Neural cell (in vitro differentiated cells): ENCODE measurements around the gene TUBB1. TPM values are rescaled to one million over a fixed set of nuclear protein-coding genes. Genes with fewer than 3 reads are reported as not detected.

Experiments
- H2AFZ ChIP-seq: fragments of 200-600, 300-800 bp; sonication (generic), shearing (Covaris generic); 2 replicates; pipeline ENCODE4 v1.6.0; 2014; ENCODE audit warnings: low read depth, mild to moderate bottlenecking, antibody characterized with exemption, low read length, moderate library complexity
- H3F3A ChIP-seq: fragments of 200-600 bp; shearing (Covaris generic); 2 replicates; pipeline ENCODE4 v1.6.1; 2016; ENCODE audit warnings: mild to moderate bottlenecking, moderate library complexity, mixed read lengths, antibody characterized with exemption, low read length; ENCODE audit not compliant: insufficient read depth, poor library complexity, severe bottlenecking
- H3K27ac ChIP-seq: fragments of 200-600, 300-800 bp; sonication (generic), shearing (Covaris generic); 2 replicates; pipeline ENCODE4 v1.5.1; 2014; ENCODE audit warnings: mild to moderate bottlenecking, low read length, moderate library complexity
- H3K27me3 ChIP-seq: fragments of 300-800, 200-600 bp; sonication (generic), shearing (Covaris generic); 2 replicates; pipeline ENCODE4 v1.6.0; 2014; ENCODE audit warnings: mild to moderate bottlenecking, low read depth, low read length, moderate library complexity; ENCODE audit not compliant: insufficient read depth
- H3K36me3 ChIP-seq: fragments of 300-800, 200-600 bp; sonication (generic), shearing (Covaris generic); 2 replicates; pipeline ENCODE4 v1.5.1; 2014; ENCODE audit warnings: mild to moderate bottlenecking, antibody characterized with exemption, low read length, moderate library complexity; ENCODE audit not compliant: insufficient read depth
- H3K4me2 ChIP-seq: fragments of 300-800, 200-600 bp; sonication (generic), shearing (Covaris generic); 2 replicates; pipeline ENCODE4 v1.6.0; 2014; ENCODE audit warnings: mild to moderate bottlenecking, low read length
- H3K4me3 ChIP-seq: fragments of 300-800, 200-600 bp; sonication (generic), shearing (Covaris generic); 2 replicates; pipeline ENCODE4 v1.5.1; 2014; ENCODE audit warnings: mild to moderate bottlenecking, low read length, moderate library complexity
- H3K79me2 ChIP-seq: fragments of 200-600 bp; shearing (Covaris generic); replicated peaks from 2 replicates; pipeline ENCODE4 v1.6.0; 2014; ENCODE audit warnings: mild to moderate bottlenecking, low read length, moderate library complexity; ENCODE audit not compliant: insufficient read depth
- H3K9ac ChIP-seq: fragments of 300-800, 200-600 bp; sonication (generic), shearing (Covaris generic); 2 replicates; pipeline ENCODE4 v1.6.1; 2016; ENCODE audit warnings: mild to moderate bottlenecking, low read length, mixed read lengths
- H3K9me2 ChIP-seq: fragments of 200-600 bp; shearing (Covaris generic); 2 replicates; pipeline ENCODE4 v1.6.1; 2016; ENCODE audit warnings: mild to moderate bottlenecking, low read length, mixed read lengths; ENCODE audit not compliant: insufficient read depth
- H3K9me3 ChIP-seq: fragments of 200-600, 300-800 bp; sonication (generic), shearing (Covaris generic); 2 replicates; pipeline ENCODE4 v1.6.1; 2016; ENCODE audit warnings: mild to moderate bottlenecking, mixed run types, low read length, moderate library complexity, mixed read lengths
- H4K20me1 ChIP-seq: fragments of 200-600 bp; shearing (Covaris generic); 2 replicates; pipeline ENCODE4 v1.6.1; 2016; ENCODE audit warnings: mild to moderate bottlenecking, mixed run types; ENCODE audit not compliant: insufficient read depth
- EP300 ChIP-seq: fragments of 450-650 bp; conservative IDR thresholded peaks from 2 replicates; pipeline ENCODE4 v1.6.1; 2014; ENCODE audit warnings: antibody characterized with exemption, mild to moderate bottlenecking, moderate library complexity; ENCODE audit not compliant: poor library complexity, severe bottlenecking
- EZH2 ChIP-seq: fragments of 200-600, 300-800 bp; shearing (Covaris generic), sonication (generic); IDR thresholded peaks from 2 replicates; pipeline ENCODE4 v1.6.1; 2014; ENCODE audit warnings: antibody characterized with exemption, low read length, borderline replicate concordance, mild to moderate bottlenecking; ENCODE audit not compliant: insufficient read depth, poor library complexity, severe bottlenecking
- MXI1 ChIP-seq: fragments of 450-650 bp; conservative IDR thresholded peaks from 2 replicates; pipeline ENCODE4 v1.6.1; 2014; ENCODE audit warnings: antibody characterized with exemption, mild to moderate bottlenecking; ENCODE audit not compliant: poor library complexity, severe bottlenecking
- POLR2AphosphoS5 ChIP-seq: IDR thresholded peaks from 2 replicates; pipeline ENCODE4 v1.6.1; 2012
- RAD21 ChIP-seq: fragments of 450-650 bp; conservative IDR thresholded peaks from 2 replicates; pipeline ENCODE4 v1.6.1; 2014; ENCODE audit warnings: antibody characterized with exemption, mild to moderate bottlenecking, moderate library complexity
- SMC3 ChIP-seq: fragments of 450-650 bp; conservative IDR thresholded peaks from 2 replicates; pipeline ENCODE4 v1.6.1; 2014; ENCODE audit warnings: antibody characterized with exemption, mild to moderate bottlenecking, moderate library complexity; ENCODE audit not compliant: poor library complexity
- TAF1 ChIP-seq: IDR thresholded peaks from 2 replicates; pipeline ENCODE4 v1.6.1; 2012; ENCODE audit warnings: low read depth
- polyA plus RNA-seq: library from polyadenylated mRNA; depleted of rRNA; stranded (reverse); fragments of >200 nt; gene quantifications from 2 replicates; pipeline ENCODE4 v1.2.3, GENCODE V29; 2014
- TF ChIP-seq, protein P1 (sequence below): IDR thresholded peaks from 2 replicates; pipeline ENCODE4 v1.6.1; 2012; ENCODE audit warnings: borderline replicate concordance
- TF ChIP-seq, protein P2 (sequence below): fragments of 450-650 bp; IDR thresholded peaks from 2 replicates; pipeline ENCODE4 v1.5.1; 2014; ENCODE audit warnings: antibody characterized with exemption, mild to moderate bottlenecking, moderate library complexity; ENCODE audit not compliant: poor library complexity, severe bottlenecking

The TUBB1 gene
- polyA plus RNA-seq, 1 donor from 2014 or later = not detected

DNA sequence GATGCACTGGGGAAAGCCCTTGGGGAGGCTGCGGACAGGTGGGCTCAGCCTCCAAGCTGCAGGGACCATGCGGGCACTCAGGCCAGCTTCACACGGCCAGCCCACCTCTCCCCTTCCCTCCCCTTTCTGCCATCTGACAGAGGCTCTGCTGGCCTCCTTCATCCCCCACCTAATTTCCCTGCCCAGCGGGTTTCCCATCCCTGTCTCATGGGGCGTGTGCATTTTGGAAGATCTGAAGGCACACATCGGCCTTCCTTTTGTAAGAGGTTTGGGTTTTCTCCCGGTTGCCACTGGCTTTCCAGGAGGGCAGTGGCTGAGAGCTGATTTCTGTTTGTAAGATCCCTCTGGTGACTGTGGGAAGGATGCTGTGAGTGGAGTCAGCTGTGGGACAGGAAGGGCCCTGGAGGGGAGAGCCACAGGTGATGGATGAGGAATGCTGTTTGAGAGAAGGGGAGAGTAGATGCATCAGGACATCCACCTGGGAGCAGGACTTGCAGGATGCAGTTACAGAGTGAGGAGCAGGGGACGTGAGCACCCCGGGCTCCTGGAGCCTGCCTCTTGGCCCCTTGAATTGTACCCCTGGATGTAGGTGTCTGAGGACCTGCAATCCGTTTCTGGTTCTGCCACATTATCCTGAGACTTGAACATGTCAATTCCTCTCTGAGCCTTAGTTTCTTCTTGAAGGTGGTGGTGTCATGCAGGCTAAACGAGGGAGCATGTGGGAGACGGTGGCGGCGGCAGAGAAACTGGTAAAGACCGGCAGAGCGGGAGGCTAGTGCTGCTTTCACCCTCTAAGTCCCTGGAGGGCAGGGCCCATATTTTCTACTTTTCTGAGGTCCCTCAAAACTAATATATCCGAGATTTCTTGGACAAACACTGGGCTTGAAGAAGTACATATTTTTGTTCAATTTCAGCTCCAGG lies 5.9 kb upstream of the TUBB1 start:
- Histone ChIP-seq H3K79me2 (no peaks in the 10 kb centered on the region), H3K36me3 (no peaks in the 10 kb centered on the region), H3K4me2 (no peak overlapping the region), H3F3A (no peaks in the 10 kb centered on the region), H3K9me2 (no peaks in the 10 kb centered on the region), H3K9me3 (no peaks in the 10 kb centered on the region), H2AFZ (no peak overlapping the region), H3K27me3 (no peaks in the 10 kb centered on the region), H3K9ac (no peak overlapping the region), H3K4me3 (no peak overlapping the region), H4K20me1 (no peaks in the 10 kb centered on the region), H3K27ac (no peak overlapping the region)
- TF ChIP-seq EP300 = no peak
- no peak for TF ChIP-seq POLR2AphosphoS5
- no peak for TF ChIP-seq MXI1
- no peak for TF ChIP-seq RAD21
- TF ChIP-seq EZH2 = no peak
- TF ChIP-seq TAF1 = no peak
- TF ChIP-seq SMC3 = no peak
- TF ChIP-seq, protein P1, sequence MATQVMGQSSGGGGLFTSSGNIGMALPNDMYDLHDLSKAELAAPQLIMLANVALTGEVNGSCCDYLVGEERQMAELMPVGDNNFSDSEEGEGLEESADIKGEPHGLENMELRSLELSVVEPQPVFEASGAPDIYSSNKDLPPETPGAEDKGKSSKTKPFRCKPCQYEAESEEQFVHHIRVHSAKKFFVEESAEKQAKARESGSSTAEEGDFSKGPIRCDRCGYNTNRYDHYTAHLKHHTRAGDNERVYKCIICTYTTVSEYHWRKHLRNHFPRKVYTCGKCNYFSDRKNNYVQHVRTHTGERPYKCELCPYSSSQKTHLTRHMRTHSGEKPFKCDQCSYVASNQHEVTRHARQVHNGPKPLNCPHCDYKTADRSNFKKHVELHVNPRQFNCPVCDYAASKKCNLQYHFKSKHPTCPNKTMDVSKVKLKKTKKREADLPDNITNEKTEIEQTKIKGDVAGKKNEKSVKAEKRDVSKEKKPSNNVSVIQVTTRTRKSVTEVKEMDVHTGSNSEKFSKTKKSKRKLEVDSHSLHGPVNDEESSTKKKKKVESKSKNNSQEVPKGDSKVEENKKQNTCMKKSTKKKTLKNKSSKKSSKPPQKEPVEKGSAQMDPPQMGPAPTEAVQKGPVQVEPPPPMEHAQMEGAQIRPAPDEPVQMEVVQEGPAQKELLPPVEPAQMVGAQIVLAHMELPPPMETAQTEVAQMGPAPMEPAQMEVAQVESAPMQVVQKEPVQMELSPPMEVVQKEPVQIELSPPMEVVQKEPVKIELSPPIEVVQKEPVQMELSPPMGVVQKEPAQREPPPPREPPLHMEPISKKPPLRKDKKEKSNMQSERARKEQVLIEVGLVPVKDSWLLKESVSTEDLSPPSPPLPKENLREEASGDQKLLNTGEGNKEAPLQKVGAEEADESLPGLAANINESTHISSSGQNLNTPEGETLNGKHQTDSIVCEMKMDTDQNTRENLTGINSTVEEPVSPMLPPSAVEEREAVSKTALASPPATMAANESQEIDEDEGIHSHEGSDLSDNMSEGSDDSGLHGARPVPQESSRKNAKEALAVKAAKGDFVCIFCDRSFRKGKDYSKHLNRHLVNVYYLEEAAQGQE = no peak
- TF ChIP-seq, protein P2, sequence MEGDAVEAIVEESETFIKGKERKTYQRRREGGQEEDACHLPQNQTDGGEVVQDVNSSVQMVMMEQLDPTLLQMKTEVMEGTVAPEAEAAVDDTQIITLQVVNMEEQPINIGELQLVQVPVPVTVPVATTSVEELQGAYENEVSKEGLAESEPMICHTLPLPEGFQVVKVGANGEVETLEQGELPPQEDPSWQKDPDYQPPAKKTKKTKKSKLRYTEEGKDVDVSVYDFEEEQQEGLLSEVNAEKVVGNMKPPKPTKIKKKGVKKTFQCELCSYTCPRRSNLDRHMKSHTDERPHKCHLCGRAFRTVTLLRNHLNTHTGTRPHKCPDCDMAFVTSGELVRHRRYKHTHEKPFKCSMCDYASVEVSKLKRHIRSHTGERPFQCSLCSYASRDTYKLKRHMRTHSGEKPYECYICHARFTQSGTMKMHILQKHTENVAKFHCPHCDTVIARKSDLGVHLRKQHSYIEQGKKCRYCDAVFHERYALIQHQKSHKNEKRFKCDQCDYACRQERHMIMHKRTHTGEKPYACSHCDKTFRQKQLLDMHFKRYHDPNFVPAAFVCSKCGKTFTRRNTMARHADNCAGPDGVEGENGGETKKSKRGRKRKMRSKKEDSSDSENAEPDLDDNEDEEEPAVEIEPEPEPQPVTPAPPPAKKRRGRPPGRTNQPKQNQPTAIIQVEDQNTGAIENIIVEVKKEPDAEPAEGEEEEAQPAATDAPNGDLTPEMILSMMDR = no peak

DNA sequence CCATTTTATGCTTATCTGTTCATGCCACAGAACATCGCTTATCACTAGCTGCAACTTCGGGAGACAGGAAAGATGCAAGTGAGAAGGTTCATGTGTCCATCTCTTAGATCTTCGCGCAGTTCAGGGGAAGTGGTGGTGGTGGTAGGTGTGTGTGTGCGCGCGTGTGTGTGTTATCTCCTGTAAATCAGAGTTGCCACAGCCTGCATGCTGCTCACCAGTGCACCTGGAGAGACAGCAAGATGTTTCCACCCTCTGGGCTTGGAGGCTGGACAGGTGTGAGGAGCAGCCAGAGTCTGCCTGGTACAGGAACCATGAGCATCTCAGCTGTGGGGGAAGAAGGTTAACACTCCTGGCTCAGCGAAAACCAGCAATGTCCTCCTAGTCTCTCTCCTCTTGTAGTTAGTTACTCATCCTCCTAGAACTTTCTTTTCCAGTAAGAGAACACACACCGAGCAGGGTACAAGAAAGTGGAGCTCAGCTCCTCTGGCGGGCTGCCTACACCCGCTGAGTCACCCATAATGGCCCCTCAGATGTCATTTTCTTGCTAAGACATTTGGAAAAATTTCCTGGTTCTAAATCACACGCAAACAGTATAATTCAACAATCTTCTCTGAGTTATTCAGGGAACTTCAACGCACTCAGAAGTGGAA lies 5.1 kb upstream of the TUBB1 start:
- Histone ChIP-seq H3K27ac (no peak overlapping the region), H3F3A (no peaks in the 10 kb centered on the region), H3K9me3 (no peaks in the 10 kb centered on the region), H3K79me2 (no peaks in the 10 kb centered on the region), H3K9ac (no peak overlapping the region), H4K20me1 (no peaks in the 10 kb centered on the region), H3K9me2 (no peaks in the 10 kb centered on the region), H3K27me3 (no peaks in the 10 kb centered on the region), H3K36me3 (no peaks in the 10 kb centered on the region), H3K4me3 (no peak overlapping the region), H2AFZ (no peak overlapping the region), H3K4me2 (no peak overlapping the region)
- no peak for TF ChIP-seq RAD21
- TF ChIP-seq EP300 = no peak
- TF ChIP-seq, protein P1 = no peak
- no peak for TF ChIP-seq POLR2AphosphoS5
- TF ChIP-seq, protein P2 = no peak
- TF ChIP-seq EZH2 = no peak
- TF ChIP-seq MXI1 = no peak
- TF ChIP-seq TAF1 = no peak
- TF ChIP-seq SMC3 = no peak
